Smooth muscle cell (in vitro differentiated cells): ENCODE data around the gene TEX14. TPM values are rescaled to one million over a fixed set of nuclear protein-coding genes. Genes with fewer than 3 reads are reported as not detected.

Source experiments
- DNase-seq: peaks from one replicate; lab custom pipeline; 2025; ENCODE audit not compliant: unreplicated experiment; lab: John Stamatoyannopoulos, UW
- H2AFZ ChIP-seq: fragments of 200-600 bp; sonication (generic); 2 replicates; pipeline ENCODE4 v1.6.0; 2016; ENCODE audit warnings: antibody characterized with exemption, low read depth, mild to moderate bottlenecking
- H3F3A ChIP-seq: fragments of 200-600 bp; sonication (generic); 2 replicates; pipeline ENCODE4 v1.6.0; 2017; ENCODE audit warnings: antibody characterized with exemption, low read depth
- H3K27ac ChIP-seq: fragments of 200-600 bp; sonication (generic); 2 replicates; pipeline ENCODE4 v1.5.1; 2016; ENCODE audit warnings: low read depth, mild to moderate bottlenecking
- H3K27me3 ChIP-seq: fragments of 200-600 bp; sonication (generic); 2 replicates; pipeline ENCODE4 v1.6.1; 2016; ENCODE audit warnings: low read depth, mild to moderate bottlenecking
- H3K36me3 ChIP-seq: fragments of 200-600 bp; sonication (generic); 2 replicates; pipeline ENCODE4 v1.5.1; 2016; ENCODE audit warnings: low read depth
- H3K4me1 ChIP-seq: fragments of 200-600 bp; sonication (generic); 2 replicates; pipeline ENCODE4 v1.5.1; 2016; ENCODE audit warnings: low read depth
- H3K4me2 ChIP-seq: fragments of 200-600 bp; sonication (generic); 2 replicates; pipeline ENCODE4 v1.6.0; 2016; ENCODE audit warnings: mild to moderate bottlenecking
- H3K4me3 ChIP-seq: fragments of 200-600 bp; sonication (generic); 2 replicates; pipeline ENCODE4 v1.5.1; 2016; ENCODE audit warnings: mild to moderate bottlenecking
- H3K79me2 ChIP-seq: fragments of 200-600 bp; sonication (generic); 2 replicates; pipeline ENCODE4 v1.6.0; 2016; ENCODE audit warnings: low read depth, mild to moderate bottlenecking
- H3K9ac ChIP-seq: fragments of 200-600 bp; sonication (generic); 2 replicates; pipeline ENCODE4 v1.6.0; 2016; ENCODE audit warnings: low read depth
- H3K9me3 ChIP-seq: fragments of 200-600 bp; sonication (generic); replicated peaks from 2 replicates; pipeline ENCODE4 v1.5.1; 2016; ENCODE audit warnings: low read depth
- H4K20me1 ChIP-seq: fragments of 200-600 bp; sonication (generic); 2 replicates; pipeline ENCODE4 v1.6.0; 2016; ENCODE audit warnings: low read depth
- WGBS: methylation state at CpG from one replicate; pipeline ENCODE4 v1.1.7; 2016; ENCODE audit warnings: low lambda C conversion rate; 5-methylcytosine and 5-hydroxymethylcytosine counted together
- polyA plus RNA-seq: library from polyadenylated mRNA; unstranded; fragments of >200 nt; fragmentation: Nextera tagmentation; extraction: Ambion mirVana; gene quantifications from 2 replicates; pipeline ENCODE4 v1.2.1, GENCODE V29; 2016
- total RNA-seq: library from RNA; depleted of rRNA; stranded (reverse); fragments of >200 nt; gene quantifications from 2 replicates; pipeline ENCODE4 v1.2.3, GENCODE V29; 2014
- TF ChIP-seq, protein P1 (sequence below): fragments of 200-600 bp; sonication (generic); IDR thresholded peaks from 2 replicates; pipeline ENCODE4 v1.5.1; 2017; ENCODE audit warnings: borderline replicate concordance, mild to moderate bottlenecking, antibody characterized with exemption; ENCODE audit not compliant: insufficient read depth, poor library complexity, severe bottlenecking

TEX14 gene
- total and polyA plus RNA-seq, 2 experiments from 2014 or later = 0.04 TPM; not detected in 1

DNA sequence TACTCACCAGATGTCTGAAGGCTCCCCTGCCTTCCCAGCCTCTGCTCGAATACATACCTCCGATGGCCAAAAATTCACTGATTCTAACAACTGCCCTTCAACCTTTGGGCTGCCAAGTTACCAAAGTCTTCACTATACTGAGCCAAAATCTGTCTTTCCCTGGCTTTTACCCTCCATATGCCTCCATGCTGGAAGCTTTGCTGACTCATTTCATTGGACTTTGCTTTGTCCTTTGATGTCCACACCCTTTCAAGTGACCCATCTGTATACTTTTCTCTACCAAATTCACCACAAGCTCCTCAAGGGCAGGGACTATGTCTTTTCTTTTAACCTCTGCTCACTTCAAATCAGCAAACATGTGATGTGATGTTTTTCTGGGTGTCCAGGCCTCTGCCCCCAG is 156.4 kb downstream of the TEX14 start:
- TF ChIP-seq, protein P1, sequence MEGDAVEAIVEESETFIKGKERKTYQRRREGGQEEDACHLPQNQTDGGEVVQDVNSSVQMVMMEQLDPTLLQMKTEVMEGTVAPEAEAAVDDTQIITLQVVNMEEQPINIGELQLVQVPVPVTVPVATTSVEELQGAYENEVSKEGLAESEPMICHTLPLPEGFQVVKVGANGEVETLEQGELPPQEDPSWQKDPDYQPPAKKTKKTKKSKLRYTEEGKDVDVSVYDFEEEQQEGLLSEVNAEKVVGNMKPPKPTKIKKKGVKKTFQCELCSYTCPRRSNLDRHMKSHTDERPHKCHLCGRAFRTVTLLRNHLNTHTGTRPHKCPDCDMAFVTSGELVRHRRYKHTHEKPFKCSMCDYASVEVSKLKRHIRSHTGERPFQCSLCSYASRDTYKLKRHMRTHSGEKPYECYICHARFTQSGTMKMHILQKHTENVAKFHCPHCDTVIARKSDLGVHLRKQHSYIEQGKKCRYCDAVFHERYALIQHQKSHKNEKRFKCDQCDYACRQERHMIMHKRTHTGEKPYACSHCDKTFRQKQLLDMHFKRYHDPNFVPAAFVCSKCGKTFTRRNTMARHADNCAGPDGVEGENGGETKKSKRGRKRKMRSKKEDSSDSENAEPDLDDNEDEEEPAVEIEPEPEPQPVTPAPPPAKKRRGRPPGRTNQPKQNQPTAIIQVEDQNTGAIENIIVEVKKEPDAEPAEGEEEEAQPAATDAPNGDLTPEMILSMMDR = no peak
- Histone ChIP-seq H3K9ac (no peak overlapping the region), H2AFZ (no peak overlapping the region), H4K20me1 (no peaks in the 10 kb centered on the region), H3K4me3 (no peak overlapping the region), H3K4me2 (no peak overlapping the region), H3F3A (no peaks in the 10 kb centered on the region), H3K9me3 (no peaks in the 10 kb centered on the region), H3K36me3 (no peaks in the 10 kb centered on the region), H3K27me3 (peaks cover 9% of the 10 kb centered on the region), H3K27ac (no peak overlapping the region), H3K4me1 (peaks cover 6% of the 10 kb centered on the region), H3K79me2 (no peaks in the 10 kb centered on the region)
- WGBS = 70% methylated on average over 2 of the region's 2 CpGs
- no peak for DNase-seq

DNA sequence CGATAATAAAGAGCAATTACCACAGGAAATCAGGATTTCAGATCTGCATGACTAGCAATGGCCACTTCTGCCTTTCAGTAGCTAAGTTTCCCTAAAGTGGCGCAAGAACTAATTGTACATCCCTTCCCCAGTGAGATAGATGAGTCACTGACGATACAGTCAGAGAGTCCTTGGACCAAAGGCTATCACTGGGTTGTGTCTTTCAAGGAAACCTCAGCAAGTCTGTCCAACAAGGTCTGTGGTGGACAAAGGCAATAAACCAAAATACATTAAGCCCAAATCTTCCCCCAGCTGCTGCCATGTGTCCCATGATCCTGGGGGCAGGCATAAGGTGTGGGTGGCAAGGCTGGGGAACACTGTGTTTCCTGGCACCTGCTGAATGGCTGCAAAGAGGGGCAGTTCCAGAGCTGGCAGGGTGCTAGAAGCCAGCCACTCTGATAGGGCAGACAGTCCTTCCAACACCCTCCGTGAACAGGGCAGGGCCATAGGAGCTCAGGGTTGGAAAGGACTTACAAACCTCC is 156.9 kb downstream of the TEX14 start:
- Histone ChIP-seq H3K9ac (no peak overlapping the region), H3K36me3 (no peaks in the 10 kb centered on the region), H3K4me3 (no peak overlapping the region), H3K4me2 (no peak overlapping the region), H3F3A (no peaks in the 10 kb centered on the region), H2AFZ (no peak overlapping the region), H3K27me3 (peaks cover 9% of the 10 kb centered on the region), H3K4me1 (peaks cover 6% of the 10 kb centered on the region), H3K79me2 (no peaks in the 10 kb centered on the region), H4K20me1 (no peaks in the 10 kb centered on the region), H3K27ac (no peak overlapping the region), H3K9me3 (no peaks in the 10 kb centered on the region)
- TF ChIP-seq, protein P1 = no peak
- WGBS = 65% methylated on average over 4 of the region's 4 CpGs
- no peak for DNase-seq

- no peak overlapping the region for H2AFZ ChIP-seq
- H3K4me1 ChIP-seq = peaks cover 6% of the 10 kb centered on the region
- 82% methylated on average over 3 of the region's 3 CpGs for WGBS
- no peaks in the 10 kb centered on the region for H3K79me2 ChIP-seq
- H3K9me3 ChIP-seq = no peaks in the 10 kb centered on the region
- no peaks in the 10 kb centered on the region for H3K36me3 ChIP-seq
- H3K4me2 ChIP-seq = no peak overlapping the region
- H3K27ac ChIP-seq = no peak overlapping the region
- H3K9ac ChIP-seq = no peak overlapping the region
- H3K27me3 ChIP-seq = peaks cover 9% of the 10 kb centered on the region
- TF ChIP-seq, protein P1 = no peak
- no peak overlapping the region for H3K4me3 ChIP-seq
- no peak for DNase-seq
- H4K20me1 ChIP-seq = no peaks in the 10 kb centered on the region
- no peaks in the 10 kb centered on the region for H3F3A ChIP-seq
These were observed 157.5 kb downstream of the TEX14 start for GRCh38 chr17:58534331-58534730.

DNA sequence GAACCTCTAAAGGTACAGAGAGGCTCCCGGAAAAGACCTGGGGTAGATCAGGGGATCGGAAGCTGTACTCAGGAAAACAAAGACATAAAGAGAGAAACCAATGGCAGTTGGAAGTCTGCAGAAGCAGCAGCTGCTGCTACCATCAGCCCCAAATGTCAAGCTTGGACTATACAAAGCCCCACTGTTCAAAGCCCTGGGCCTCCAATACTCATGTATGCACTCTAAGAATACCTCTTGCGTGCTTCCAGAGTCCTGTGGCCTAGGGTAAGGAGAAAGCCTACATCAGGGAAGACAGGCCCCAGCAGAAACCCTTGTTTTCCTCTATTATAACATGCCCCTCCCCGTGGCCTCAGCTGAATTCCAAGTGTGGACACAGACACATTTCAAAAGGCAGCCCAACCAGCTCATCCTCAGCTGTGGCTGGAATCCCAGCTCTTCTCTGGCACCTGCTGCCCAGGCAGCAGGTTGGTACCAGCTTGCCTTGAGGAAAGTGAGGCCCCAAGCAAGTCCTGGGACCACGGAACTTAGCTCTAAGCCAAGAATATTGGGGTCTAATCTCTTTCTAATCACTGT is 158.1 kb downstream of the TEX14 start:
- Histone ChIP-seq H3K36me3 (no peaks in the 10 kb centered on the region), H3K27me3 (peaks cover 9% of the 10 kb centered on the region), H3K27ac (no peak overlapping the region), H3K9me3 (no peaks in the 10 kb centered on the region), H3K79me2 (no peaks in the 10 kb centered on the region), H4K20me1 (no peaks in the 10 kb centered on the region), H3K9ac (no peak overlapping the region), H3K4me2 (no peak overlapping the region), H3K4me1 (peaks cover 6% of the 10 kb centered on the region), H2AFZ (no peak overlapping the region), H3F3A (no peaks in the 10 kb centered on the region), H3K4me3 (no peak overlapping the region)
- WGBS = 95% methylated on average over 5 of the region's 5 CpGs
- TF ChIP-seq, protein P1 = no peak
- DNase-seq = no peak
